Ascending aorta (tissue), 2 donors: ENCODE data around the gene COL8A2. TPM values are rescaled to one million over a fixed set of nuclear protein-coding genes. Genes with fewer than 3 reads are reported as not detected.

Experiments used
- DNase-seq, 2 donors: peaks; one replicate each; pipeline ENCODE4 v3.0.0-alpha.2; 2019; ENCODE audit warnings: low spot score in 2 of 2
- H3K27ac ChIP-seq, 2 donors: fragments of 200-600 bp; sonication (generic); one replicate each; pipeline ENCODE4 v1.5.1; 2016 to 2017; ENCODE audit warnings: mild to moderate bottlenecking in 1 of 2
- H3K27me3 ChIP-seq: fragments of 200-600 bp; sonication (generic); one replicate; pipeline ENCODE4 v1.5.1; 2017
- H3K36me3 ChIP-seq, 2 donors: fragments of 200-600 bp; sonication (generic); one replicate each; pipeline ENCODE4 v1.5.1; 2016
- H3K4me1 ChIP-seq, 2 donors: fragments of 200-600 bp; sonication (generic); one replicate each; pipeline ENCODE4 v1.5.1; 2016 to 2017; ENCODE audit warnings: mild to moderate bottlenecking in 1 of 2
- H3K4me3 ChIP-seq, 2 donors: fragments of 200-600 bp; sonication (generic); one replicate each; pipeline ENCODE4 v1.5.1; 2016 to 2017; ENCODE audit warnings: mild to moderate bottlenecking in 1 of 2
- H3K9me3 ChIP-seq, 2 donors: fragments of 200-600 bp; sonication (generic); one replicate each; pipeline ENCODE4 v1.5.1; 2016
- CTCF ChIP-seq, 3 experiments: fragments of 200-600 bp in 2 of 3; fragments of 450-650 bp in 1 of 3; sonication (generic) in 2 of 3; IDR thresholded peaks; one replicate each; pipeline ENCODE4 v1.5.1; 2016 to 2019; ENCODE audit warnings: antibody characterized with exemption in 3 of 3, mild to moderate bottlenecking in 1 of 3, moderate library complexity in 1 of 3
- intact Hi-C: fragments of 100-400 bp; cut with DNase I; formaldehyde crosslinking; loops from one replicate; pipeline ENCODE4 v1.15.1; 2023
- total RNA-seq: library from RNA; depleted of rRNA; stranded (reverse); fragments of >200 nt; gene quantifications from one replicate; pipeline ENCODE4 v1.1.0, GENCODE V29; 2016

Gene COL8A2
- total RNA-seq, 1 donor from 2014 or later = 41.7 TPM

- H3K4me1 ChIP-seq = peaks cover 22 to 50% of the 10 kb centered on the region in 2 donors
- peak overlapping the region; percentile 89 to 95 for H3K27ac ChIP-seq
- no peak for DNase-seq
Measured at GRCh38 chr1:36118447-36119204, 6.4 kb downstream of the COL8A2 start.

GRCh38 chr1:36116901-36117300 lies 8.1 kb downstream of the COL8A2 start:
- H3K36me3 ChIP-seq = no peaks in the 10 kb centered on the region
- no peak overlapping the region for H3K4me3 ChIP-seq
- intact Hi-C loops = no loop called here
- no peak for TF ChIP-seq CTCF (IDR thresholded peaks at IDR 0.05)
- H3K27ac ChIP-seq = peak overlapping the region; percentile 89 to 95
- no peak for DNase-seq
- H3K4me1 ChIP-seq = peaks cover 22 to 50% of the 10 kb centered on the region in 2 donors
- H3K9me3 ChIP-seq = no peaks in the 10 kb centered on the region
- no peaks in the 10 kb centered on the region for H3K27me3 ChIP-seq

More at GRCh38 chr1:36118447-36119204, 6.4 kb downstream of the COL8A2 start:
- no peak overlapping the region for H3K4me3 ChIP-seq
- no peaks in the 10 kb centered on the region for H3K9me3 ChIP-seq
- intact Hi-C loops = no loop called here
- TF ChIP-seq CTCF (IDR thresholded peaks at IDR 0.05) = no peak
- no peaks in the 10 kb centered on the region for H3K27me3 ChIP-seq
- no peaks in the 10 kb centered on the region for H3K36me3 ChIP-seq

- peak overlapping the region; percentile 89 to 95 for H3K27ac ChIP-seq
- no peaks in the 10 kb centered on the region for H3K27me3 ChIP-seq
- H3K9me3 ChIP-seq = no peaks in the 10 kb centered on the region
- TF ChIP-seq CTCF (IDR thresholded peaks at IDR 0.05) = no peak
- no peak for DNase-seq
- no peaks in the 10 kb centered on the region for H3K36me3 ChIP-seq
- peaks cover 22 to 50% of the 10 kb centered on the region in 2 donors for H3K4me1 ChIP-seq
- intact Hi-C loops = loop anchor here (2.0 kb wide), 1 partner anchor 17 kb away; no protein-coding TSS in a partner anchor
- peak overlapping the region in 1 of 2 donors; percentile 7 for H3K4me3 ChIP-seq
Measured at GRCh38 chr1:36115931-36116330, 9.1 kb downstream of the COL8A2 start.

- H3K27me3 ChIP-seq = no peaks in the 10 kb centered on the region
- no peaks in the 10 kb centered on the region for H3K36me3 ChIP-seq
- TF ChIP-seq CTCF (IDR thresholded peaks at IDR 0.05) = no peak
- intact Hi-C loops = loop anchor here (2.0 kb wide), 1 partner anchor 18 kb away; no protein-coding TSS in a partner anchor
- peaks cover 22 to 50% of the 10 kb centered on the region in 2 donors for H3K4me1 ChIP-seq
- H3K4me3 ChIP-seq = peak overlapping the region in 1 of 2 donors; percentile 7
- DNase-seq = peak; percentile 45 to 89
- no peaks in the 10 kb centered on the region for H3K9me3 ChIP-seq
- peak overlapping the region; percentile 89 to 95 for H3K27ac ChIP-seq
Measured at GRCh38 chr1:36115200-36115669, 9.8 kb downstream of the COL8A2 start.

- no peak overlapping the region for H3K4me3 ChIP-seq
- TF ChIP-seq CTCF (IDR thresholded peaks at IDR 0.05) = no peak
- peak overlapping the region; percentile 89 to 95 for H3K27ac ChIP-seq
- H3K36me3 ChIP-seq = no peaks in the 10 kb centered on the region
- no peaks in the 10 kb centered on the region for H3K27me3 ChIP-seq
- H3K4me1 ChIP-seq = peaks cover 21 to 43% of the 10 kb centered on the region in 2 donors
- no peak for DNase-seq
- H3K9me3 ChIP-seq = no peaks in the 10 kb centered on the region
- intact Hi-C loops = loop anchor here (2.0 kb wide), 1 partner anchor 18 kb away; no protein-coding TSS in a partner anchor
Measured at GRCh38 chr1:36114371-36114770, 10.7 kb downstream of the COL8A2 start.
